Bronchial epithelial cell (primary cell): ENCODE data around the gene DECR2. TPM values are rescaled to one million over a fixed set of nuclear protein-coding genes. Genes with fewer than 3 reads are reported as not detected.
"Not testable (repeated sequence)": the region's sequence is repeated elsewhere in the genome, so short reads cannot be mapped to it uniquely, and the experiment has no call there.

ENCODE experiments used
- DNase-seq: peaks from one replicate; pipeline ENCODE4 v3.0.0-alpha.2; 2010; ENCODE audit warnings: low read depth
- FAIRE-seq: peaks from 2 replicates; lab custom pipeline; 2011; peaks lifted over from hg19 to GRCh38; lab: Jason Lieb, UNC
- H3K27me3 ChIP-seq: 2 replicates; pipeline ENCODE4 v1.5.1; 2011; ENCODE audit warnings: low read length; ENCODE audit not compliant: control insufficient read depth, insufficient read depth
- H3K36me3 ChIP-seq: 2 replicates; pipeline ENCODE4 v1.5.1; 2011; ENCODE audit warnings: low read length; ENCODE audit not compliant: control insufficient read depth, insufficient read depth
- H3K4me3 ChIP-seq: 2 replicates; pipeline ENCODE4 v1.5.1; 2011; ENCODE audit warnings: mild to moderate bottlenecking, low read depth, low read length, control low read depth
- CTCF ChIP-seq: IDR thresholded peaks from 2 replicates; pipeline ENCODE4 v1.5.1; 2011; ENCODE audit warnings: mild to moderate bottlenecking, moderate library complexity, low read length, control low read depth, inconsistent platforms; ENCODE audit not compliant: insufficient read depth, severe bottlenecking
- total RNA-seq: library from RNA; depleted of rRNA; stranded (reverse); fragments of >200 nt; gene quantifications from 2 replicates; pipeline ENCODE4 v1.2.1, GENCODE V29; 2014

Gene DECR2
- total RNA-seq, 1 donor from 2014 or later = 3.7 TPM

GRCh38 chr16:411576-412265 lies 10.0 kb downstream of the DECR2 start:
- no peak for FAIRE-seq
- H3K36me3 ChIP-seq = peaks cover 9% of the 10 kb centered on the region
- DNase-seq = no peak
- no peak overlapping the region for H3K4me3 ChIP-seq
- no peaks in the 10 kb centered on the region for H3K27me3 ChIP-seq
- TF ChIP-seq CTCF = no peak

GRCh38 chr16:414395-415169 lies 12.9 kb downstream of the DECR2 start:
- Histone ChIP-seq H3K27me3 (no peaks in the 10 kb centered on the region), H3K36me3 (peaks cover 8% of the 10 kb centered on the region), H3K4me3 (no peak overlapping the region)
- TF ChIP-seq CTCF = no peak
- FAIRE-seq = no peak
- peak; percentile 67 for DNase-seq

- not testable (repeated sequence) for H3K36me3 ChIP-seq, FAIRE-seq, DNase-seq, H3K27me3 ChIP-seq, H3K4me3 ChIP-seq
Measured at GRCh38 chr16:415170-415498, 13.4 kb downstream of the DECR2 start.

- not testable (repeated sequence) for DNase-seq, FAIRE-seq, H3K27me3 ChIP-seq, H3K36me3 ChIP-seq, H3K4me3 ChIP-seq
Measured at GRCh38 chr16:422179-422578, 20.5 kb downstream of the DECR2 start.

GRCh38 chr16:424033-424622 lies 22.4 kb downstream of the DECR2 start:
- FAIRE-seq = no peak
- TF ChIP-seq CTCF = no peak
- H3K36me3 ChIP-seq = peaks cover 1% of the 10 kb centered on the region
- peak; percentile 92 for DNase-seq
- H3K4me3 ChIP-seq = peak overlapping the region; percentile 72
- H3K27me3 ChIP-seq = no peaks in the 10 kb centered on the region

GRCh38 chr16:424623-425081 lies 23.0 kb downstream of the DECR2 start:
- DNase-seq (no peak), FAIRE-seq (no peak)
- H3K4me3 ChIP-seq = peak overlapping the region; percentile 72
- H3K36me3 ChIP-seq = peaks cover 1% of the 10 kb centered on the region
- no peak for TF ChIP-seq CTCF
- no peaks in the 10 kb centered on the region for H3K27me3 ChIP-seq
